EH (cell line): ENCODE measurements around the gene TMEM135.

Source experiments
- DNase-seq: peaks from one replicate; pipeline ENCODE4 v3.0.0-alpha.2; 2015; ENCODE audit warnings: low read depth

Gene TMEM135

GRCh38 chr11:87301785-87302540 is 264.2 kb downstream of the TMEM135 start:
- DNase-seq, result no peak

GRCh38 chr11:87304412-87304811 is 266.7 kb downstream of the TMEM135 start:
- DNase-seq, result no peak

GRCh38 chr11:87306262-87306851 is 268.6 kb downstream of the TMEM135 start:
- no peak for DNase-seq

GRCh38 chr11:87307101-87307500 is 269.4 kb downstream of the TMEM135 start:
- DNase-seq, result no peak

- DNase-seq, result no peak
Observed at GRCh38 chr11:87315229-87315628, 277.5 kb downstream of the TMEM135 start.

GRCh38 chr11:87316491-87316890 is 278.8 kb downstream of the TMEM135 start:
- DNase-seq, result no peak

GRCh38 chr11:87317441-87317840 is 279.7 kb downstream of the TMEM135 start:
- DNase-seq, result no peak

- no peak for DNase-seq
Observed at GRCh38 chr11:87320123-87320522, 282.4 kb downstream of the TMEM135 start.

- DNase-seq, result no peak
Observed at GRCh38 chr11:87322568-87322967, 284.8 kb downstream of the TMEM135 start.

GRCh38 chr11:87323899-87324298 is 286.2 kb downstream of the TMEM135 start:
- DNase-seq, result no peak

GRCh38 chr11:87324817-87325489 is 287.2 kb downstream of the TMEM135 start:
- peak; percentile 43 for DNase-seq

- DNase-seq, result no peak
Observed at GRCh38 chr11:87325490-87325872, 287.7 kb downstream of the TMEM135 start.

- no peak for DNase-seq
Observed at GRCh38 chr11:87326594-87326993, 288.9 kb downstream of the TMEM135 start.

- no peak for DNase-seq
Observed at GRCh38 chr11:87329172-87329571, 291.4 kb downstream of the TMEM135 start.

GRCh38 chr11:87330187-87330601 is 292.5 kb downstream of the TMEM135 start:
- no peak for DNase-seq

- no peak for DNase-seq
Observed at GRCh38 chr11:87331273-87331672, 293.5 kb downstream of the TMEM135 start.

GRCh38 chr11:87338046-87338639 is 300.4 kb downstream of the TMEM135 start:
- DNase-seq, result peak; percentile 4

GRCh38 chr11:87339416-87339815 is 301.7 kb downstream of the TMEM135 start:
- DNase-seq, result no peak

- DNase-seq, result no peak
Observed at GRCh38 chr11:87347441-87347840, 309.7 kb downstream of the TMEM135 start.

- DNase-seq, result no peak
Observed at GRCh38 chr11:87347854-87348253, 310.1 kb downstream of the TMEM135 start.

- no peak for DNase-seq
Observed at GRCh38 chr11:87351676-87352075, 313.9 kb downstream of the TMEM135 start.

GRCh38 chr11:87352759-87353707 is 315.3 kb downstream of the TMEM135 start:
- DNase-seq, result peak; percentile 88
